ENCODE data around the gene NLRP3.

GRCh38 chr1:247465796-247466195 is 49.8 kb downstream of the NLRP3 start:
- TF ChIP-seq CTCF (IDR thresholded peaks at IDR 0.05 in 2 of 3, conservative IDR thresholded peaks at IDR 0.05 in 1 of 3; ENCODE audit: control insufficient read depth in 2 of 3, extremely low read depth in 1 of 3, insufficient read depth in 1 of 3, low read depth in 3 of 3, low read length in 3 of 3) (no peak), CBX5 (IDR thresholded peaks at IDR 0.05; ENCODE audit: low read depth) (no peak), NFYA (IDR thresholded peaks at IDR 0.05; ENCODE audit: borderline replicate concordance, low read depth, low read length) (no peak), RFX5 (IDR thresholded peaks at IDR 0.05; ENCODE audit: low read depth, low read length) (no peak), MAX (IDR thresholded peaks at IDR 0.05; ENCODE audit: low read depth, low read length) (no peak), POLR2AphosphoS5 (IDR thresholded peaks at IDR 0.05; ENCODE audit: low read length) (no peak), TBL1XR1 (IDR thresholded peaks at IDR 0.05; ENCODE audit: low read depth, low read length) (no peak), POLR2A (IDR thresholded peaks at IDR 0.05; ENCODE audit: low read depth, low read length) (no peak), TCF12 (IDR thresholded peaks at IDR 0.05; ENCODE audit: low read depth, low read length) (no peak)
- TF ChIP-seq, protein P1, sequence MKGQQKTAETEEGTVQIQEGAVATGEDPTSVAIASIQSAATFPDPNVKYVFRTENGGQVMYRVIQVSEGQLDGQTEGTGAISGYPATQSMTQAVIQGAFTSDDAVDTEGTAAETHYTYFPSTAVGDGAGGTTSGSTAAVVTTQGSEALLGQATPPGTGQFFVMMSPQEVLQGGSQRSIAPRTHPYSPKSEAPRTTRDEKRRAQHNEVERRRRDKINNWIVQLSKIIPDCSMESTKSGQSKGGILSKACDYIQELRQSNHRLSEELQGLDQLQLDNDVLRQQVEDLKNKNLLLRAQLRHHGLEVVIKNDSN (IDR thresholded peaks at IDR 0.05; ENCODE audit: borderline replicate concordance, extremely low read length, insufficient read depth, low read depth, low read length): no peak
